ENCODE results near the gene BBIP1.

DNA sequence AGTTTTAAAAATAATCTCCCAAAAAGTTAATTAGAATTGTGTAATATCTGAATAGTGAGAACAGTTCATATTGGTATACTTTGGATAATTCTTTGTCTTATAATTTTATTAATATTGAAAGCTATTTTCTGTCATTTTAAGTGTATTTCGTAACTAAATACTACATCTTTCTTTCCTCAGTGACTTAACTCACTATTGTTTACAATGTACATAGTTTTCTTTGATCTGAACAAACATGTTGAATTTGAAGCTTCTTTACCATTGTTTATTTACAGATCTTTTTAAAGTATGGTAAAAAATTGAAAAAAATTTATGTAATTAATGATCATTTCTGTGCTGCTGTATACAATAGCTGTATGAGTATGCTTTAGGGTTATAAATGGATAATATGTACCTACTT, 42.2 kb downstream of the BBIP1 start:
- TF ChIP-seq TCF4 (CRISPR knock-in tag; IDR thresholded peaks at IDR 0.05; ENCODE audit: borderline replicate concordance), result no peak
- TF ChIP-seq ZNF565 (CRISPR knock-in tag; conservative IDR thresholded peaks at IDR 0.05; ENCODE audit: low read depth), result no peak
- TF ChIP-seq, protein P1, sequence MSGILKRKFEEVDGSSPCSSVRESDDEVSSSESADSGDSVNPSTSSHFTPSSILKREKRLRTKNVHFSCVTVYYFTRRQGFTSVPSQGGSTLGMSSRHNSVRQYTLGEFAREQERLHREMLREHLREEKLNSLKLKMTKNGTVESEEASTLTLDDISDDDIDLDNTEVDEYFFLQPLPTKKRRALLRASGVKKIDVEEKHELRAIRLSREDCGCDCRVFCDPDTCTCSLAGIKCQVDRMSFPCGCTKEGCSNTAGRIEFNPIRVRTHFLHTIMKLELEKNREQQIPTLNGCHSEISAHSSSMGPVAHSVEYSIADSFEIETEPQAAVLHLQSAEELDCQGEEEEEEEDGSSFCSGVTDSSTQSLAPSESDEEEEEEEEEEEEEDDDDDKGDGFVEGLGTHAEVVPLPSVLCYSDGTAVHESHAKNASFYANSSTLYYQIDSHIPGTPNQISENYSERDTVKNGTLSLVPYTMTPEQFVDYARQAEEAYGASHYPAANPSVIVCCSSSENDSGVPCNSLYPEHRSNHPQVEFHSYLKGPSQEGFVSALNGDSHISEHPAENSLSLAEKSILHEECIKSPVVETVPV (CRISPR knock-in tag; IDR thresholded peaks at IDR 0.05), result no peak
- TF ChIP-seq, protein P2, sequence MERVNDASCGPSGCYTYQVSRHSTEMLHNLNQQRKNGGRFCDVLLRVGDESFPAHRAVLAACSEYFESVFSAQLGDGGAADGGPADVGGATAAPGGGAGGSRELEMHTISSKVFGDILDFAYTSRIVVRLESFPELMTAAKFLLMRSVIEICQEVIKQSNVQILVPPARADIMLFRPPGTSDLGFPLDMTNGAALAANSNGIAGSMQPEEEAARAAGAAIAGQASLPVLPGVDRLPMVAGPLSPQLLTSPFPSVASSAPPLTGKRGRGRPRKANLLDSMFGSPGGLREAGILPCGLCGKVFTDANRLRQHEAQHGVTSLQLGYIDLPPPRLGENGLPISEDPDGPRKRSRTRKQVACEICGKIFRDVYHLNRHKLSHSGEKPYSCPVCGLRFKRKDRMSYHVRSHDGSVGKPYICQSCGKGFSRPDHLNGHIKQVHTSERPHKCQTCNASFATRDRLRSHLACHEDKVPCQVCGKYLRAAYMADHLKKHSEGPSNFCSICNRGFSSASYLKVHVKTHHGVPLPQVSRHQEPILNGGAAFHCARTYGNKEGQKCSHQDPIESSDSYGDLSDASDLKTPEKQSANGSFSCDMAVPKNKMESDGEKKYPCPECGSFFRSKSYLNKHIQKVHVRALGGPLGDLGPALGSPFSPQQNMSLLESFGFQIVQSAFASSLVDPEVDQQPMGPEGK (CRISPR knock-in tag; IDR thresholded peaks at IDR 0.05; ENCODE audit: borderline replicate concordance), result no peak
- TF ChIP-seq, protein P3, sequence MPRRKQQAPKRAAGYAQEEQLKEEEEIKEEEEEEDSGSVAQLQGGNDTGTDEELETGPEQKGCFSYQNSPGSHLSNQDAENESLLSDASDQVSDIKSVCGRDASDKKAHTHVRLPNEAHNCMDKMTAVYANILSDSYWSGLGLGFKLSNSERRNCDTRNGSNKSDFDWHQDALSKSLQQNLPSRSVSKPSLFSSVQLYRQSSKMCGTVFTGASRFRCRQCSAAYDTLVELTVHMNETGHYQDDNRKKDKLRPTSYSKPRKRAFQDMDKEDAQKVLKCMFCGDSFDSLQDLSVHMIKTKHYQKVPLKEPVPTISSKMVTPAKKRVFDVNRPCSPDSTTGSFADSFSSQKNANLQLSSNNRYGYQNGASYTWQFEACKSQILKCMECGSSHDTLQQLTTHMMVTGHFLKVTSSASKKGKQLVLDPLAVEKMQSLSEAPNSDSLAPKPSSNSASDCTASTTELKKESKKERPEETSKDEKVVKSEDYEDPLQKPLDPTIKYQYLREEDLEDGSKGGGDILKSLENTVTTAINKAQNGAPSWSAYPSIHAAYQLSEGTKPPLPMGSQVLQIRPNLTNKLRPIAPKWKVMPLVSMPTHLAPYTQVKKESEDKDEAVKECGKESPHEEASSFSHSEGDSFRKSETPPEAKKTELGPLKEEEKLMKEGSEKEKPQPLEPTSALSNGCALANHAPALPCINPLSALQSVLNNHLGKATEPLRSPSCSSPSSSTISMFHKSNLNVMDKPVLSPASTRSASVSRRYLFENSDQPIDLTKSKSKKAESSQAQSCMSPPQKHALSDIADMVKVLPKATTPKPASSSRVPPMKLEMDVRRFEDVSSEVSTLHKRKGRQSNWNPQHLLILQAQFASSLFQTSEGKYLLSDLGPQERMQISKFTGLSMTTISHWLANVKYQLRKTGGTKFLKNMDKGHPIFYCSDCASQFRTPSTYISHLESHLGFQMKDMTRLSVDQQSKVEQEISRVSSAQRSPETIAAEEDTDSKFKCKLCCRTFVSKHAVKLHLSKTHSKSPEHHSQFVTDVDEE (CRISPR knock-in tag; IDR thresholded peaks at IDR 0.05), result no peak

All from SK-N-SH treated with all-trans-retinoic acid at 6 μM for 48 hours (cell line).